H1 (cell line): Measurements from ENCODE around the gene SLC13A5. TPM values are rescaled to one million over a fixed set of nuclear protein-coding genes. Genes with fewer than 3 reads are reported as not detected.

Source experiments
- EP300 ChIP-seq, 2 experiments: IDR thresholded peaks; 1 replicate in 1 of 2; 2 replicates in 1 of 2; pipeline ENCODE4 v1.6.1; 2011 to 2012; ENCODE audit warnings: low read depth in 2 of 2, low read length in 2 of 2, mild to moderate bottlenecking in 2 of 2, borderline replicate concordance in 1 of 2, inconsistent platforms in 1 of 2, moderate library complexity in 1 of 2
- KDM5A ChIP-seq: fragments of 200-600 bp; IDR thresholded peaks from 2 replicates; pipeline ENCODE4 v1.7.1; 2012; ENCODE audit warnings: mild to moderate bottlenecking, low read length, inconsistent platforms, mixed read lengths
- PHF8 ChIP-seq: fragments of 200-600 bp; sonication (generic); conservative IDR thresholded peaks from 2 replicates; pipeline ENCODE4 v1.7.1; 2012; ENCODE audit warnings: low read depth, mild to moderate bottlenecking, inconsistent platforms, low read length, moderate library complexity
- TAF1 ChIP-seq: IDR thresholded peaks from 2 replicates; pipeline ENCODE4 v1.6.1; 2011; ENCODE audit warnings: mild to moderate bottlenecking, low read depth, low read length
- TAF7 ChIP-seq: optimal IDR thresholded peaks from 2 replicates; pipeline ENCODE3; 2011; ENCODE audit warnings: low read depth, mild to moderate bottlenecking, inconsistent platforms, low read length, moderate library complexity, borderline replicate concordance
- polyA plus RNA-seq, 7 experiments: library from polyadenylated mRNA; depleted of rRNA in 3 of 7; stranded (reverse) in 5 of 7; unstranded in 2 of 7; fragments of >200 nt in 5 of 7; fragments of 200-250 nt in 2 of 7; gene quantifications; 1 replicate in 5 of 7; 2 replicates in 1 of 7; 4 replicates in 1 of 7; pipeline versions ENCODE4 v1.2.1 to v1.2.3, GENCODE V29; 2011 to 2013; ENCODE audit warnings: missing spikeins in 2 of 7, mixed read lengths in 2 of 7
- total RNA-seq: library from RNA; stranded (reverse); fragmentation: NEBNext Ultra II Directional; extraction: Animal tissue kit (Norgen Biotek cat#: 25700); gene quantifications from 2 replicates; pipeline ENCODE4 v1.2.1, GENCODE V29; 2021

Gene SLC13A5
- total and polyA plus RNA-seq, 2 of the 8 experiments (the other 6 are each of a cell fraction or from before 2014, with no cell fraction given) = 2.1 to 2.6 TPM

DNA sequence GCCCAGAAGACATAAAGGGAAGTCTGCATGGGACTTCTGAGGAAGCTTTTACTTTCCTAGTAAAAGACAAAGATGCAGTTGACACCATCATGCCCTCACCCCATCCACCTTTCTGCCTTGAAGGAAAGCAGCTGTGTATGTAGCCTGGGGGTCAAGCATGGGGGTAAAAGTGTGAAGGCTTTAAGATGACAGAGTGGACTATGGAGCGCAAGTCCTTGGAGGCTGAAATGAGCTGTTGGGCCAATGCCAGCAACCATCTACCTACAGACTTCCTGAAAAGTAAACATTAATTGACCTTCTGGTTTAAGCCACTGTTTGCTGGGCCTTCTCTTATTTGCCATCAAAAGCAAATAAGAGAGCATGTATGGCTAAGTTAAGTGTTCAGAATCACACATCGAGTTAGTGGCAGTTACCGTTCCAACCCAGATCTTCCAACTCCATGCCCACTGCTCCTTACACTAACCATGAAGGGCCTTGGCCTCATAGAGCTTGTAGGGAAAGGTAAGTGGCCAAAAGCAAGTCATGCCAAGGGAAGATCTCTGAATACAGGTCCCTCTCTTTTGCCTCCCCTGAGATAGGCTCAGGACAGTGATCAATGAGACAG is 30.0 kb downstream of the SLC13A5 start (continued):
- TF ChIP-seq PHF8 (no peak), KDM5A (no peak), EP300 (IDR thresholded peaks at IDR 0.05; ENCODE audit: borderline replicate concordance in 1 of 2, low read depth in 2 of 2, low read length in 2 of 2) (no peak), TAF1 (no peak), TAF7 (no peak)
